IPS DF 19.7 (cell line): ENCODE data around the gene ZNF200.
"Not testable (repeated sequence)": the region's sequence is repeated elsewhere in the genome, so short reads cannot be mapped to it uniquely, and the experiment has no call there.

Source experiments
- DNase-seq: peaks from one replicate; pipeline ENCODE4 v3.0.0-alpha.2; 2013; ENCODE audit warnings: low read depth, low spot score

ZNF200 gene

GRCh38 chr16:3234857-3235561 lies at the start of gene ZNF200:
Gene ZNF200, minus strand, starts transcription at chr16:3235158. Its CDS starts 1,403 bp downstream, at chr16:3233755.
- DNase-seq = peak; percentile 79

GRCh38 chr16:3283543-3284447 lies 48.8 kb upstream of the ZNF200 start:
- DNase-seq = no peak

- peak; percentile 84 for DNase-seq
Measured at GRCh38 chr16:3282730-3283542, 48.0 kb upstream of the ZNF200 start, which contains the start of gene ZNF263. Gene ZNF263, plus strand, starts transcription at chr16:3283491. Its CDS starts 328 bp downstream, at chr16:3283819.

- no peak for DNase-seq
Measured at GRCh38 chr16:3282103-3282729, 47.3 kb upstream of the ZNF200 start.

GRCh38 chr16:3281222-3281820 lies 46.4 kb upstream of the ZNF200 start:
- DNase-seq = no peak

- no peak for DNase-seq
Measured at GRCh38 chr16:3276679-3277078, 41.7 kb upstream of the ZNF200 start.

GRCh38 chr16:3274947-3275346 lies 40.0 kb upstream of the ZNF200 start:
- DNase-seq = no peak

GRCh38 chr16:3274490-3274889 lies 39.5 kb upstream of the ZNF200 start:
- no peak for DNase-seq

- not testable (repeated sequence) for DNase-seq
Measured at GRCh38 chr16:3271281-3271680, 36.3 kb upstream of the ZNF200 start.

- DNase-seq = not testable (repeated sequence)
Measured at GRCh38 chr16:3270718-3271117, 35.8 kb upstream of the ZNF200 start.

- DNase-seq = no peak
Measured at GRCh38 chr16:3268294-3268693, 33.3 kb upstream of the ZNF200 start.

- DNase-seq = no peak
Measured at GRCh38 chr16:3266873-3267537, 32.0 kb upstream of the ZNF200 start.

- peak; percentile 88 for DNase-seq
Measured at GRCh38 chr16:3264137-3265036, 29.4 kb upstream of the ZNF200 start.

GRCh38 chr16:3262517-3262916 lies 27.6 kb upstream of the ZNF200 start:
- DNase-seq = no peak

GRCh38 chr16:3259836-3260235 lies 24.9 kb upstream of the ZNF200 start:
- no peak for DNase-seq

- DNase-seq = no peak
Measured at GRCh38 chr16:3256866-3257465, 22.0 kb upstream of the ZNF200 start.

GRCh38 chr16:3256146-3256865 lies 21.3 kb upstream of the ZNF200 start, which contains the start of gene MEFV:
Gene MEFV, minus strand, starts transcription at chr16:3256633. Its CDS starts 46 bp downstream, at chr16:3256587.
- no peak for DNase-seq

GRCh38 chr16:3254309-3254708 lies 19.4 kb upstream of the ZNF200 start:
- no peak for DNase-seq
